HepG2 (cell line): ENCODE data around the gene RABGGTA. TPM values are rescaled to one million over a fixed set of nuclear protein-coding genes. Genes with fewer than 3 reads are reported as not detected.

Experiments
- ATM ChIP-seq: fragments of 450-650 bp; IDR thresholded peaks from 2 replicates; pipeline ENCODE4 v1.7.1; 2017; ENCODE audit warnings: mild to moderate bottlenecking, borderline replicate concordance
- NBN ChIP-seq: fragments of 450-650 bp; conservative IDR thresholded peaks from 2 replicates; pipeline ENCODE4 v1.6.1; 2017
- RFX3 ChIP-seq: IDR thresholded peaks from 2 replicates; pipeline ENCODE4 v1.6.1; 2016; ENCODE audit warnings: missing biosample characterization, missing genetic modification reagents
- ZKSCAN1 ChIP-seq: fragments of 150-350 bp; IDR thresholded peaks from 2 replicates; pipeline ENCODE4 v1.6.1; 2014; ENCODE audit warnings: low read length
- ZNF124 ChIP-seq: sonication (generic); formaldehyde crosslinking; IDR thresholded peaks from 2 replicates; pipeline ENCODE4 v1.4.0; 2020; ENCODE audit warnings: missing genetic modification reagents
- ZNF253 ChIP-seq: sonication (generic); formaldehyde crosslinking; IDR thresholded peaks from 2 replicates; pipeline ENCODE4 v1.8.0; 2022; ENCODE audit warnings: mild to moderate bottlenecking, missing genetic modification reagents, borderline replicate concordance
- ZNF264 ChIP-seq: sonication (generic); formaldehyde crosslinking; IDR thresholded peaks from 2 replicates; pipeline ENCODE4 v1.4.0; 2020; ENCODE audit warnings: missing genetic modification reagents
- ZNF337 ChIP-seq: sonication (generic); formaldehyde crosslinking; IDR thresholded peaks from 2 replicates; pipeline ENCODE4 v1.5.1; 2020; ENCODE audit warnings: missing genetic modification reagents, low read depth, mild to moderate bottlenecking, borderline replicate concordance
- ZNF468 ChIP-seq: sonication (generic); formaldehyde crosslinking; IDR thresholded peaks from 2 replicates; pipeline ENCODE4 v1.8.0; 2022; ENCODE audit warnings: mild to moderate bottlenecking, moderate library complexity, missing genetic modification reagents
- ZNF7 ChIP-seq: IDR thresholded peaks from 2 replicates; pipeline ENCODE4 v1.6.1; 2016; ENCODE audit warnings: missing biosample characterization, missing genetic modification reagents
- polyA plus RNA-seq, 8 experiments: library from polyadenylated mRNA; depleted of rRNA in 3 of 8; stranded (reverse) in 7 of 8; unstranded in 1 of 8; fragments of >200 nt; fragmentation: Illumina TruSeq in 4 of 8; extraction: Trizol in 4 of 8; gene quantifications; 2 replicates each; pipeline versions ENCODE4 v1.2.1 to v1.2.3, GENCODE V29; 2011 to 2016; ENCODE audit warnings: low read depth in 4 of 8, missing spikeins in 1 of 8, mixed read lengths in 1 of 8; ENCODE audit not compliant: insufficient read depth in 1 of 8
- total RNA-seq, 5 experiments: library from RNA; depleted of rRNA; stranded (reverse); fragments of >200 nt; fragmentation: Illumina TruSeq; extraction: Trizol; gene quantifications; 2 replicates each; pipeline ENCODE4 v1.2.3, GENCODE V29; 2016; ENCODE audit warnings: low read depth in 1 of 5
- TF ChIP-seq, protein P1 (sequence below): IDR thresholded peaks from 2 replicates; pipeline ENCODE4 v1.6.1; 2016; ENCODE audit warnings: mild to moderate bottlenecking, missing biosample characterization, missing genetic modification reagents
- TF ChIP-seq, protein P2 (sequence below): sonication (generic); formaldehyde crosslinking; IDR thresholded peaks from one replicate; pipeline ENCODE4 v1.5.1; 2020; ENCODE audit warnings: mild to moderate bottlenecking, missing genetic modification reagents; ENCODE audit errors: not compliant biosample characterization
- TF ChIP-seq, protein P3 (sequence below): sonication (generic); formaldehyde crosslinking; IDR thresholded peaks from 2 replicates; pipeline ENCODE4 v1.4.0; 2020; ENCODE audit warnings: missing genetic modification reagents
- TF ChIP-seq, protein P4 (sequence below): sonication (generic); formaldehyde crosslinking; IDR thresholded peaks from 2 replicates; pipeline ENCODE4 v1.9.0; 2022; ENCODE audit warnings: missing genetic modification reagents, mild to moderate bottlenecking, borderline replicate concordance

RABGGTA gene
- total and polyA plus RNA-seq, 2 of the 13 experiments (the other 11 are each of a cell fraction or from before 2014, with no cell fraction given), result 57.9 to 90.8 TPM

DNA sequence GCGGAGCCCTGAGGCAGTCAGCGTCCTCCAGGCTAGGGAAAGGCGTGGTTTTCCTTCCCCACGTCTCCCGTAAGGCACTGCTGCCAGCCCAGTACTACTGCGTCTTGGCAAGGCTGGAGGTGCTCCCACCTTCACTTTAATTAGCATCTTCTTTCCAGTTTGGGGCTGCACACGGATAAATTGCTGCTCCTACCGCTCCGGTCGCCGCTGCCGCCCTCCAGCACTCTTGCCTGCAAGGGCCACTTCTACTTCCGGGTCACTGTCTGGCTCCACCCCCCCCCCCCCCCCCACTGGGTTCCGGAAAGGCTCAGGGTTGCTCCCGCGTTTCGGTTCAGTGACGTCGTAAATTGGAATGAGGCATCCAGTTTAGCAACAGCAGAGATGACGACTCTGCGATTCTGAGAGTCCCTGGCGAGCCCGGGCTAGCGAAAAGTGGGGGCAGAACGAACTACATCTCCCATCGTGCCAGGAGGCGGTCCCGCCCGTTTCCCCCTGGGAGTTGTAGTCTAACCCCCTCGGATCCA lies 39.2 kb downstream of the RABGGTA start, which contains the start of gene NEDD8 (continued):
- 0 out of 2 replicates have a peak, but pooled peaks have one; percentile 70 for TF ChIP-seq ZNF468 (CRISPR knock-in tag)
- TF ChIP-seq, protein P1, sequence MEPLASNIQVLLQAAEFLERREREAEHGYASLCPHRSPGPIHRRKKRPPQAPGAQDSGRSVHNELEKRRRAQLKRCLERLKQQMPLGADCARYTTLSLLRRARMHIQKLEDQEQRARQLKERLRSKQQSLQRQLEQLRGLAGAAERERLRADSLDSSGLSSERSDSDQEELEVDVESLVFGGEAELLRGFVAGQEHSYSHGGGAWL (CRISPR knock-in tag), result peak; percentile 74
- peak; percentile 98; the same call in 1 of the 2 replicates for TF ChIP-seq ZNF337 (CRISPR knock-in tag)
- no peak for TF ChIP-seq ZNF264 (CRISPR knock-in tag)
- TF ChIP-seq ZNF7 (CRISPR knock-in tag), result peak; percentile 35; the same call in 1 of the 2 replicates
- TF ChIP-seq, protein P2, sequence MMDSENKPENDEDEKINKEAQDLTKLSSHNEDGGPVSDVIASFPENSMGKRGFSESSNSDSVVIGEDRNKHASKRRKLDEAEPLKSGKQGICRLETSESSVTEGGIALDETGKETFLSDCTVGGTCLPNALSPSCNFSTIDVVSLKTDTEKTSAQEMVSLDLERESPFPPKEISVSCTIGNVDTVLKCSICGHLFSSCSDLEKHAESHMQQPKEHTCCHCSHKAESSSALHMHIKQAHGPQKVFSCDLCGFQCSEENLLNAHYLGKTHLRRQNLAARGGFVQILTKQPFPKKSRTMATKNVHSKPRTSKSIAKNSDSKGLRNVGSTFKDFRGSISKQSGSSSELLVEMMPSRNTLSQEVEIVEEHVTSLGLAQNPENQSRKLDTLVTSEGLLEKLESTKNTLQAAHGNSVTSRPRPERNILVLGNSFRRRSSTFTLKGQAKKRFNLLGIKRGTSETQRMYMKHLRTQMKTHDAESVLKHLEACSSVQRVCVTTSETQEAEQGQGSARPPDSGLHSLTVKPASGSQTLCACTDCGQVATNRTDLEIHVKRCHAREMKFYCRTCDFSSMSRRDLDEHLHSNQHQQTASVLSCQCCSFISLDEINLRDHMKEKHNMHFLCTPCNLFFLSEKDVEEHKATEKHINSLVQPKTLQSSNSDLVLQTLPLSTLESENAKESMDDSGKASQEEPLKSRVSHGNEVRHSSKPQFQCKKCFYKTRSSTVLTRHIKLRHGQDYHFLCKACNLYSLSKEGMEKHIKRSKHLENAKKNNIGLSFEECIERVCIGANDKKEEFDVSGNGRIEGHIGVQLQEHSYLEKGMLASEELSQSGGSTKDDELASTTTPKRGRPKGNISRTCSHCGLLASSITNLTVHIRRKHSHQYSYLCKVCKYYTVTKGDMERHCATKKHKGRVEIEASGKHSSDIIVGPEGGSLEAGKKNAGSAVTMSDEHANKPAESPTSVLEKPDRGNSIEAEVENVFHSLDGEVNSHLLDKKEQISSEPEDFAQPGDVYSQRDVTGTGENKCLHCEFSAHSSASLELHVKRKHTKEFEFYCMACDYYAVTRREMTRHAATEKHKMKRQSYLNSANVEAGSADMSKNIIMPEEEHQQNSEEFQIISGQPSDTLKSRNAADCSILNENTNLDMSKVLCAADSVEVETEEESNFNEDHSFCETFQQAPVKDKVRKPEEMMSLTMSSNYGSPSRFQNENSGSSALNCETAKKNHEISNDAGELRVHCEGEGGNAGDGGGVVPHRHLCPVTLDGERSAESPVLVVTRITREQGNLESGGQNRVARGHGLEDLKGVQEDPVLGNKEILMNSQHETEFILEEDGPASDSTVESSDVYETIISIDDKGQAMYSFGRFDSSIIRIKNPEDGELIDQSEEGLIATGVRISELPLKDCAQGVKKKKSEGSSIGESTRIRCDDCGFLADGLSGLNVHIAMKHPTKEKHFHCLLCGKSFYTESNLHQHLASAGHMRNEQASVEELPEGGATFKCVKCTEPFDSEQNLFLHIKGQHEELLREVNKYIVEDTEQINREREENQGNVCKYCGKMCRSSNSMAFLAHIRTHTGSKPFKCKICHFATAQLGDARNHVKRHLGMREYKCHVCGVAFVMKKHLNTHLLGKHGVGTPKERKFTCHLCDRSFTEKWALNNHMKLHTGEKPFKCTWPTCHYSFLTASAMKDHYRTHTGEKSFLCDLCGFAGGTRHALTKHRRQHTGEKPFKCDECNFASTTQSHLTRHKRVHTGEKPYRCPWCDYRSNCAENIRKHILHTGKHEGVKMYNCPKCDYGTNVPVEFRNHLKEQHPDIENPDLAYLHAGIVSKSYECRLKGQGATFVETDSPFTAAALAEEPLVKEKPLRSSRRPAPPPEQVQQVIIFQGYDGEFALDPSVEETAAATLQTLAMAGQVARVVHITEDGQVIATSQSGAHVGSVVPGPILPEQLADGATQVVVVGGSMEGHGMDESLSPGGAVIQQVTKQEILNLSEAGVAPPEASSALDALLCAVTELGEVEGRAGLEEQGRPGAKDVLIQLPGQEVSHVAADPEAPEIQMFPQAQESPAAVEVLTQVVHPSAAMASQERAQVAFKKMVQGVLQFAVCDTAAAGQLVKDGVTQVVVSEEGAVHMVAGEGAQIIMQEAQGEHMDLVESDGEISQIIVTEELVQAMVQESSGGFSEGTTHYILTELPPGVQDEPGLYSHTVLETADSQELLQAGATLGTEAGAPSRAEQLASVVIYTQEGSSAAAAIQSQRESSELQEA (CRISPR knock-in tag), result peak; percentile 90
- 0 out of 2 replicates have a peak, but pooled peaks have one; percentile 55 for TF ChIP-seq ZNF253 (CRISPR knock-in tag)
- TF ChIP-seq, protein P3, sequence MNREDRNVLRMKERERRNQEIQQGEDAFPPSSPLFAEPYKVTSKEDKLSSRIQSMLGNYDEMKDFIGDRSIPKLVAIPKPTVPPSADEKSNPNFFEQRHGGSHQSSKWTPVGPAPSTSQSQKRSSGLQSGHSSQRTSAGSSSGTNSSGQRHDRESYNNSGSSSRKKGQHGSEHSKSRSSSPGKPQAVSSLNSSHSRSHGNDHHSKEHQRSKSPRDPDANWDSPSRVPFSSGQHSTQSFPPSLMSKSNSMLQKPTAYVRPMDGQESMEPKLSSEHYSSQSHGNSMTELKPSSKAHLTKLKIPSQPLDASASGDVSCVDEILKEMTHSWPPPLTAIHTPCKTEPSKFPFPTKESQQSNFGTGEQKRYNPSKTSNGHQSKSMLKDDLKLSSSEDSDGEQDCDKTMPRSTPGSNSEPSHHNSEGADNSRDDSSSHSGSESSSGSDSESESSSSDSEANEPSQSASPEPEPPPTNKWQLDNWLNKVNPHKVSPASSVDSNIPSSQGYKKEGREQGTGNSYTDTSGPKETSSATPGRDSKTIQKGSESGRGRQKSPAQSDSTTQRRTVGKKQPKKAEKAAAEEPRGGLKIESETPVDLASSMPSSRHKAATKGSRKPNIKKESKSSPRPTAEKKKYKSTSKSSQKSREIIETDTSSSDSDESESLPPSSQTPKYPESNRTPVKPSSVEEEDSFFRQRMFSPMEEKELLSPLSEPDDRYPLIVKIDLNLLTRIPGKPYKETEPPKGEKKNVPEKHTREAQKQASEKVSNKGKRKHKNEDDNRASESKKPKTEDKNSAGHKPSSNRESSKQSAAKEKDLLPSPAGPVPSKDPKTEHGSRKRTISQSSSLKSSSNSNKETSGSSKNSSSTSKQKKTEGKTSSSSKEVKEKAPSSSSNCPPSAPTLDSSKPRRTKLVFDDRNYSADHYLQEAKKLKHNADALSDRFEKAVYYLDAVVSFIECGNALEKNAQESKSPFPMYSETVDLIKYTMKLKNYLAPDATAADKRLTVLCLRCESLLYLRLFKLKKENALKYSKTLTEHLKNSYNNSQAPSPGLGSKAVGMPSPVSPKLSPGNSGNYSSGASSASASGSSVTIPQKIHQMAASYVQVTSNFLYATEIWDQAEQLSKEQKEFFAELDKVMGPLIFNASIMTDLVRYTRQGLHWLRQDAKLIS (CRISPR knock-in tag), result no peak
- TF ChIP-seq, protein P4, sequence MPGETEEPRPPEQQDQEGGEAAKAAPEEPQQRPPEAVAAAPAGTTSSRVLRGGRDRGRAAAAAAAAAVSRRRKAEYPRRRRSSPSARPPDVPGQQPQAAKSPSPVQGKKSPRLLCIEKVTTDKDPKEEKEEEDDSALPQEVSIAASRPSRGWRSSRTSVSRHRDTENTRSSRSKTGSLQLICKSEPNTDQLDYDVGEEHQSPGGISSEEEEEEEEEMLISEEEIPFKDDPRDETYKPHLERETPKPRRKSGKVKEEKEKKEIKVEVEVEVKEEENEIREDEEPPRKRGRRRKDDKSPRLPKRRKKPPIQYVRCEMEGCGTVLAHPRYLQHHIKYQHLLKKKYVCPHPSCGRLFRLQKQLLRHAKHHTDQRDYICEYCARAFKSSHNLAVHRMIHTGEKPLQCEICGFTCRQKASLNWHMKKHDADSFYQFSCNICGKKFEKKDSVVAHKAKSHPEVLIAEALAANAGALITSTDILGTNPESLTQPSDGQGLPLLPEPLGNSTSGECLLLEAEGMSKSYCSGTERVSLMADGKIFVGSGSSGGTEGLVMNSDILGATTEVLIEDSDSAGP (CRISPR knock-in tag), result peak; percentile 95; the same call in 1 of the 2 replicates
- TF ChIP-seq NBN, result no peak
- TF ChIP-seq ATM, result no peak
- no peak; the same call in 1 of the 2 replicates for TF ChIP-seq RFX3 (CRISPR knock-in tag)
- peak; percentile 99 for TF ChIP-seq ZNF124 (CRISPR knock-in tag)
- no peak for TF ChIP-seq ZKSCAN1
